NCI-H524 (cell line): ENCODE data around the gene NAA80.
"Not testable (repeated sequence)": the region's sequence is repeated elsewhere in the genome, so short reads cannot be mapped to it uniquely, and the experiment has no call there.

Experiments
- DNase-seq, 2 experiments: peaks; one replicate each; lab custom pipeline; 2025; lab: John Stamatoyannopoulos, UW

The NAA80 gene

GRCh38 chr3:50290161-50290641 lies 9.0 kb downstream of the NAA80 start:
- no peak for DNase-seq

- no peak for DNase-seq
Observed at GRCh38 chr3:50289130-50289529, 10.1 kb downstream of the NAA80 start.

- DNase-seq = no peak
Observed at GRCh38 chr3:50288387-50289007, 10.7 kb downstream of the NAA80 start.

DNA sequence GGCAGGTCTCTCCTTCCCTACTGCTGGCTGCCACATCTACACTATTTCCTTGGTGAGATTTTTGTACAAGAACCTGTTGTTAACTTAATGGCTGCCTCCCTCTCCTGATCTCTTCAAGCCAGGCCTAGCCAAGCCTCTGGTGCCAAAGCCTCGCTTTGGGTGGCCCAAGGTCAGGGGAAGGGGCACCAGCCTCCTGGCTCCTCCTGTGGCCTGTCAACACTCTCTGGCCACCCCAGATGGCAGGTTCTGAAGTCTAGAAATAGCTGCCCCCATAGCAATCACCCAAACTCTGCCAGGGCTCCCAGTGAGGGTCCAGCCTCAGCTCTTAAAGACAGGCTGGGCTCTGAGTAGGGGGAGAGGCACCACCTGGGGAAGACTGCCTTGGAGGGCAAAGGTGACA lies 11.9 kb downstream of the NAA80 start:
- DNase-seq = no peak

- DNase-seq = no peak
Observed at GRCh38 chr3:50286322-50287227, 12.6 kb downstream of the NAA80 start.

DNA sequence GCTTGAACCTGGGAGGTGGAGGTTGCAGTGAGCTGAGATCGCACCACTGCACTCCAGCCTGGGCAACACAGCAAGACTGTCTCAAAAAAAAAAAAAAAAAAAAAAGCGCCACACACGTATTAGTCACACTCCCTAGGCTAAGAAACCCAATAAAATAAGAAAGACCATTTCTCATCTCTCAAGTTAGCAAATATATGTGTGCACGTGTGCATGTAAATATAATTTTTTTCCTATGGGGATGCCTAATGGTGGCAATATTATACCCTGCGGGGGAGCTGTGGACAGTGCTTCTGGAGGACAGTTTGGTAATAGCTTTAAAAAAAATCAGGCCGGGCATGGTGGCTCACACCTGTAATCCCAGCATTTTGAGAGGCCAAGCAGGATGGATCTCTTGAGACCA lies 15.1 kb downstream of the NAA80 start:
- DNase-seq = not testable (repeated sequence)

GRCh38 chr3:50279255-50280016 lies 19.8 kb downstream of the NAA80 start:
- DNase-seq = no peak

GRCh38 chr3:50278880-50279224 lies 20.4 kb downstream of the NAA80 start, which contains the start of gene LSMEM2:
TSS of gene LSMEM2 (plus strand) at chr3:50279087. CDS start at chr3:50279114, 27 bp downstream.
- DNase-seq = no peak

GRCh38 chr3:50278123-50278879 lies 20.9 kb downstream of the NAA80 start:
- no peak for DNase-seq

DNA sequence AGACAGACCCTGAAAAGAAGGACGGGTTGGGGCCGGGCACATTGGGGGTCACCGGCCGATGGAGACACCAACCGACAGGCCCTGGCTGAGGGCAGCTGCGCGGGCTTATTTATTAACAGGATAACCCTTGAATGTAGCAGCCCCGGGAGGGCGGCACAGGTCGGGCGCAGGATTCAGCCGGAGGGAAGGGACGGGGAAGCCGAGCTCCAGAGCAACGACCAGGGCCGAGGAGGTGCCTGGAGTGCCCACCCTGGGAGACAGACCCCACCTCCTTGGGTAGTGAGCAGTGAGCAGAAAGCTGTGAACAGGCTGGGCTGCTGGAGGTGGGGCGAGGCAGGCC lies 22.5 kb downstream of the NAA80 start:
- DNase-seq = no peak

GRCh38 chr3:50275996-50276761 lies 23.0 kb downstream of the NAA80 start:
- DNase-seq = no peak

- no peak for DNase-seq
Observed at GRCh38 chr3:50275141-50275995, 23.8 kb downstream of the NAA80 start.

GRCh38 chr3:50274371-50275104 lies 24.7 kb downstream of the NAA80 start:
- peak; percentile 33 to 56 for DNase-seq

GRCh38 chr3:50273689-50274065 lies 25.5 kb downstream of the NAA80 start:
- no peak for DNase-seq

- DNase-seq = peak; percentile 37 to 69
Observed at GRCh38 chr3:50272911-50273688, 26.1 kb downstream of the NAA80 start.

DNA sequence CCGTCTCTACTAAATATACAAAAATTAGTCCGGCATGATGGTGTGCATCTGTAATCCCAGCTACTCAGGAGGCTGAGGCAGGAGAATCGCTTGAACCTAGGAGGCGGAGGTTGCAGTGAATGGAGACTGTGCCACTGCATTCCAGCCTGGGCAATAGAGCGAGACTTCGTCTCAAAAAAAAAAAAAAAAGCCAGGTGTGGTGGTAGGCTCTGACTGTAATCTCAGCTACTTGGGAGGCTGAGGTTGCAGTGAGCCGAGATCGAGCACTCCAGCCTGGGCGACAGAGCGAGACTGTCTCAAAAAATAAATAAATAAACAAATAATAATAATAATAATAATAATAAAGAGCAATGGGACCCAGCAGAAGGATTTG lies 26.7 kb downstream of the NAA80 start:
- not testable (repeated sequence) for DNase-seq

DNA sequence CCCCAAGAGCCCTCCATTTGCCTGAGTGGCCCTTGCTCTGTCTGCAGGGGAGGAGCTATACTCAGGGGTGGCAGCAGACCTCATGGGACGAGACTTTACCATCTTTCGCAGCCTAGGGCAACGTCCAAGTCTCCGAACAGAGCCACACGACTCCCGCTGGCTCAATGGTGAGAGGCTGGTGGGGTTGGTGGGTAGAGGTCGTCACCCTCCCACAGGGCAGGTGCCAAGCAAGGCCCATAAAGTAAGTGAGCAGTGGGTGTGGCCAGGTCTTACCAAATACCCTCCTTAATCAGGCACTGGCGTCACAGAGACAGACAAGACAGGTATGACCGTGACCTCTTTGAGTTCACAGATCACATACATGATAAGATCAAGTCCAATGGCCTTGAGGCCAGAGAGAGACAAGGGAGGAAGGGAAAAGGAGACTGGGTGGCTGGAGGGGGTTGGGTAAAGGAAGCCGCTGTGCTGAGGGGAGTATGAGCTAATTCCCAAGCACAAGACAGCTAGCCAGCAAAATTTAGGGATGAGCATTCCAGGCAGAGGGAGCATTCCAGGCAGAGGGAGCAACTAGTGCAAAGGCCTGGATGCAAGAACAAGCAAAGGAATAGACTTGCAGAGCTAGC lies 27.8 kb downstream of the NAA80 start:
- no peak for DNase-seq
